Fibroblast of skin of right biceps (primary cell): ENCODE data around the gene SEPTIN7.
A peak's percentile ranks its signal among the peaks of the same experiment; 100 is the strongest.

Source experiments
- DNase-seq: peaks from one replicate; pipeline ENCODE4 v3.0.0-alpha.2; 2013

Gene SEPTIN7

GRCh38 chr7:35839860-35840854 lies 39.3 kb downstream of the SEPTIN7 start:
- peak; percentile 83 for DNase-seq

- no peak for DNase-seq
Measured at GRCh38 chr7:35846816-35847412, 46.1 kb downstream of the SEPTIN7 start.

- DNase-seq, result no peak
Measured at GRCh38 chr7:35848725-35849124, 47.9 kb downstream of the SEPTIN7 start.

GRCh38 chr7:35849158-35849831 lies 48.4 kb downstream of the SEPTIN7 start:
- peak; percentile 36 for DNase-seq

GRCh38 chr7:35849954-35850353 lies 49.1 kb downstream of the SEPTIN7 start:
- DNase-seq, result no peak
